GM20431 (cell line): ENCODE measurements around the gene ARL4A.
"Not testable (repeated sequence)": the region's sequence is repeated elsewhere in the genome, so short reads cannot be mapped to it uniquely, and the experiment has no call there.

Experiments used
- in situ Hi-C: fragments of 300-500 bp; cut with MseI, MboI; formaldehyde crosslinking; loops from one replicate; pipeline ENCODE4 v1.15.0; 2020; ENCODE audit warnings: low sequenced_read_pairs; ENCODE audit not compliant: unreplicated experiment

ARL4A gene

DNA sequence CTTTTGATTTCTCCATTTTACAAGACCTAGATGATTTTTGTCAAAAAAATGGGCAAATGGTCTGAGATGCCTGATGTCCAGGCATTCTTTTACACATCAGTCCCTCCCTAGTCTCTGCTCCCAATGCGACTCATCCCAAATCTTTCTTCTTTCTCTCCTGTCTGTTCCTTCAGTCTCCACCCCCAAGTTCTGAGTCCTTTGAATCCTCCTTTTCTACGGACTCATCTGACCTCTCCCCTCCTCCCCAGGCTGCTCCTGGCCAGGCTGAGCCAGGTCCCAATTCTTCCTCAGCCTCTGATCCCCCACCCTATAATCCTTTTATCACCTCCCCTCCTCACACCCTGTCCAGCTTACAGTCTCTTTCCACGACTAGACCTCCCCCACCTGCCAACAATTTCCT is 26.4 kb upstream of the ARL4A start:
- in situ Hi-C loops = loop anchor here (25.0 kb wide), 1 partner anchor 601 kb away; no protein-coding TSS in a partner anchor

DNA sequence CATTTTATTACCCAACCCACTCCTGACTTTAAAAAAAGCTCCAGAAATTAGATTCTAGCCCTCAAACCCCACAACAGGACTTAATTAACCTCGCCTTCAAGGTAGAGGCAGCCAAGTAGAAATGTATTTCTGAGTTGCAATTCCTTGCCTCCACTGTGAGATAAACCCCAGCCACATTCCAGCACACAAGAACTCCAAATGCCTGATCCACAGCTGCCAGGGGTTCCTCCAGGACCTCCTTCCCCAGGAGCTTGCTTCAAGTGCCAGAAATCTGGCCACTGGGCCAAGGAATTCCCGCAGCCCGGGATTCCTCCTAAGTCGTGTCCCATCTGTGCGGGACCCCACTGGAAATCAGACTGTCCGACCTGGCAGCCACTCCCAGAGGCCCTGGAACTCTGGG is 25.9 kb upstream of the ARL4A start:
- in situ Hi-C loops = loop anchor here (25.0 kb wide), 1 partner anchor 601 kb away; no protein-coding TSS in a partner anchor

DNA sequence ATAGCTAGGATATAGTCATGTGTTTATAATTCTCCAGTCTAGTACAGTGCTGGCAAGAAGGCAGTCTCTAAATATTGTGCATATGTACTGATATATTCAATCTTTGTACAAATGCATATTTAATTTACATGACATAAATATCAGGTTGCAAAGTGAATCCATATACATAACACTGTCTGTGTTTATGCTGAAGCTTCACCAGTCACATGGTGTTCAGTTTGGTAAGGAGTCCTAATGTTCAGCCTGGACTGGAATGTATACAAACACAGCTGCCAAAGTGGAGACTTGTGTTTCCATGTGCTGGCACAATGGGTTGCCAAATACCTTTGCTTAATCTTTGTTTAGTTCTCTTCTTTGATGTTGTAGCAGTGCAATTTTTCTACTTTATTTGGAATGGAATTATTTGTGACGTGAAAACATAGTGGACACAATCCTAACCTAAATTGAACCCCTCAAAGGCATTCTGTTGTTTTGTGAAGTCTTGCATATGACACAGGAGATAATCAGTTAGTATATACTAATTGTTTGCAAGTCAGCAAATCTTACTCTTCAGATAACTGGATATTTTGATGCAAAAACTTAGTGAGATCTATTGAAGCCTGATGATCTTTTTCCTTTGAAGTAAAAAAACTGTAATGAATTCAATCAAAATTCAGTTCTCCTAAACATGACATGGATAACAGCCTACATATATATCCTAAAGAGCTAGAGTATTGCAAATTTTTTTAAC is 17.3 kb upstream of the ARL4A start:
- in situ Hi-C loops = loop anchor here (25.0 kb wide), 1 partner anchor 592 kb away; no protein-coding TSS in a partner anchor

DNA sequence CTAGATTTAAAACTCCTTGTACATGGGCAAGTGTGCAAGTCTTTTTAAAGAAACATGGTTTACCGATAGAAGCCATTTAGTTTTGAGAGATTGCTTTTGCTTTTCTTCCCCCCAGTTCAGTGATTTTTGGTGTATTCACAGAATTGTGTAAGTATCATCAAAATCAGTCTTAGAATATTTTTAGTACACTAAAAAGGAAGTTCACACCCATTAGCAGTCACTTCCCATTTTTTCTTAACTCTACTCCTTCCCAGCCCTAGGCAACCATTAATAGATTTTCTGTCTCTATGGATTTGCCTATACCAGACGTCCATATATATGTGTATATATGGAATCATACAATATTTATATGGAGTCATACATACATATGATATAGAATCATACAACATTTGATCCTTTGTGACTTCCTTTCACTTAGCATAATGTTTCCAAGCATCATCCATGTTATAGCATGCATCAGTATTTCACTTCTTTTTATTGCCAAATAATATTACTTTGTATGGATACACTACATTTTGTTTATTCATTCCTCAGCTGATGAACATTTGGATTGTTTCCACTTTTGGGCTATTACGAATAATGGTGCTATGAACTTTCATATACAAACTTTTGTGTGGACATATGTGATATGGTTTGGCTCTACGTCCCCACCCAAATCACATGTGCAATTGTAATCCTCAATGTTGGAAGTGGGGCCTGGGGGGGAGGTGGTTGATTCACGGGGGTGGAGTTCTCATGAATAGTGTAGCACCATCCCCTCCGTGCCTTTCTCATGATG is 16.5 kb upstream of the ARL4A start:
- in situ Hi-C loops = loop anchor here (25.0 kb wide), 1 partner anchor 591 kb away; no protein-coding TSS in a partner anchor

DNA sequence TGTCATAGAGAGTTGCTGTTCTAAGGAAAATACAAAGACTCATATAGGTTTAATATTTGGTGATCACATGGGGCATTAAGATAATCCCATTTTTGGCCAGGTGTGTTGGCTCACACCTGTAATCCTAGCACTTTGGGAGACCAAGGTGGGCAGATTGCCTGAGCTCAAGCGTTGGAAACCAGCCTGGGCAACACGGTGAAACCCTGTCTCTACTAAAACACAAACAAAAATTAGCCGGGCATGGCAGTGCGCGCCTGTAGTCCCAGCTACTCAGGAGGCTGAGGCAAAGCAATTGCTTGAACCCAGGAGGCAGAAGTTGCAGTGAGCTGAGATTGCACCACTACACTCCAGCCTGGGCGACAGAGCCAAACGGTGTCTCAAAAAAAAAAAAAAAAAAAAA is 14.0 kb upstream of the ARL4A start:
- in situ Hi-C loops = loop anchor here (25.0 kb wide), 1 partner anchor 589 kb away; no protein-coding TSS in a partner anchor

DNA sequence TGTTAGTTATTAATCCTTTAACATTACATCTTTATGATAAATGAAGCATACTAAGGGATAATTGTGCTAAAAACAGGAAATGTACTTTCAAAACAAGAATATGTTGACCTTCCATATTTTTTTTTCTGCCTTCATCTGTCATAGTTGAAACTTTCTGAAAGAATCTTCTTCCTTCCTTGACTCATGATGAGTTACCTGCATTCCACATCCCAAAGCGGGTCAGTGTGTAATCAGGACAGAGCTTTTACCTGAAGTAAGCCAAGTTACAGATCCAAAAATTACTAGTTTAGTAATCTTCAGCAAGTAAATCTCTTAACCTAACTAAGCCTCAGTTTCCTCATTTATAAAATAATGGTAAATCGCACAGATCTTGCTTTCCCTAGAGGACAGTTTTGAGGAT is 13.4 kb upstream of the ARL4A start:
- in situ Hi-C loops = loop anchor here (25.0 kb wide), 1 partner anchor 588 kb away; no protein-coding TSS in a partner anchor

DNA sequence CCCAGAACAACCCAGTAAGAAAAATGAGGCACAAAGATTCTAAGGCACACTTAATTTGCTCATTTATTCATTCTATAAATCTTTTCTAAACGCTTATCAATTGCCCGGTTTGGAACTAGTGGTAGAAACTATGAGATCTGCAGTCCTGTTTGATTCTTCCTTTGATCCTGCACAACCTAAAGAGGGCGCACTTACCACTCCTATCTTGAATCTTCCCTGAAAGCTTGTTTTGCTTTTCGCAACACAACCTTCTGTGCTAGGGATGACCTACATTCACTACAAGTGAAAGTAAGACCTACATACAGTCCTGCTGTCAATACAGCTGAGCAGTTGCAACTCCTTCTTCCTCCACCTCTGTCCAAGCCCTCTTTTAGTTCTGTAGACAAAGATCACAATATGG is 12.6 kb upstream of the ARL4A start:
- in situ Hi-C loops = loop anchor here (25.0 kb wide), 1 partner anchor 587 kb away; no protein-coding TSS in a partner anchor

DNA sequence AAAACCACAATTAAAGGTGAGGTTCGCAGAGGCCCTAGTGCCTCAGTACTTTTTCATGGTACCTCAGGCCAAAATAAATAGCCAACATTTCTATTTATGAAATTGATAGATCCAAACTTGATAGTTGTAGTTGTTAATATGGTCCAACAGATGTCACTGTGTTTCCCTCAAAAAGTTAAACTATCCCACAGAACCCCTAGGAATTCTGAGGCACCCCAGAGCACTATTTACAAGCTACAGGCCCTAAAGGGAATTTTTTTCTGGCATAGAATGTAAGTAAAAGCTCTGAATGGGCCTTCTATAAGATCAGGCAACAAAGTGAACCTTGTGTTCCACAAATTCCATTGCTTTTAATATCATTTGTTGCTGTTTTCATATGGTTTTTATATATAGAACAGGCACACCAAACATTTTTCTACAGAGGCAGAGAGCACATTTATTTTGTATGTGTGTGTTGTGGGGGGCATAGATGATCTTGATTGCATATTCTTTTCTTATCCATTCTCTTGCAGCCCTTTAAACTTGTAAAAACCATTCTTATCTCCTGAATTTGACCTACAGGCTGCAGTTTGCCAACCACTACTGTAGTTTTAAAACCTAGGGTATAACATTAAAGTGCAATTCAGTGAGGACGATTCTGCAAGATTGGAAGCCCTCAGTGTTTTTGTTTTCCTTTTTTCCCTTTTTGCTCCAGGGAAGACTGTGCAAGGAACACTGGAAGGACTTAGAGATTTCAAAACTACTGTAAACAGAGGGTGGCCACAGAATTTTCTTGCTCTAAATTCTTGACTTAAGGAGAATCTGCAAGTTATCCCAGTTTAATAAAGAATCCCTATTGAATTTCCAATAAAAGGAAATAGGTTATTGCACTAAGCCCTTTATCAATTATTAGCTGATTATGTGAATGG is 3.5 kb upstream of the ARL4A start:
- in situ Hi-C loops = no loop called here

DNA sequence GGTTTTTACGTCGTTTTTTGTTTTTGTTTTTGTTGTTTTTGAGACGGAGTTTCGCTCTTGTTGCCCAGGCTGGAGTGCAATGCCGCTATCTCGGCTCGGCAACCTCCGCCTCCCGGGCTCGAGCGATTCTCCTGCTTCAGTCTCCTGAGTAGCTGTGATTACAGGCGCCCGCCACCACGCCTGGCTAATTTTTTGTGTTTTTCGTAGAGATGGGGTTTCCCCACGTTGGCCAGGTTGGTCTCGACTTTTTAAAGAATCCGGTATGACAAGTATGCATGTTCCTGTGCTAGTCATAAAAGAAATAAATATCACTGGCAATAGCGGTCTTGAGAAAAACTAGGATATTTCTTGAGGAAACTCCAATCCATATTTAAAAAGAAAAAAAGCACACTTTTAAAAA is 2.7 kb upstream of the ARL4A start:
- in situ Hi-C loops = no loop called here

DNA sequence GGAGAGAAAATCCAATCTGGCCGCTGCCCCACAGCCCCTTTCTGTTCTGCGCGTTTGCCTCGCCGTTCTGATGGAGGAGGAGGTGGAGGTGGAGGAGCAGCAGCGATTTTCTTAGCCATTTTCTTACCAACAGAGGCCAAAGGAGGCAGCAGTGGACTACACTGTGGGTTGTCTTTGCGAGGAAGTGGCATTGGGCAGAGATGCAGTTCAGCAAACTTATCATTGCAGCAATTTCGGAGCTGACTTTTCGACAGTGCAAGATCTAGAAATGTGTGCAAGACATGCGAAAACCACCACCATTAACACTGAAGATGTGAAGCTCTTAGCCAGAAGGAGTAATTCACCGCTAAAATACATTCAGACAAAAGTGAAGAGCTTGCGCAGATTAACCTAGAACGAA is 1.9 kb upstream of the ARL4A start:
- in situ Hi-C loops = no loop called here

DNA sequence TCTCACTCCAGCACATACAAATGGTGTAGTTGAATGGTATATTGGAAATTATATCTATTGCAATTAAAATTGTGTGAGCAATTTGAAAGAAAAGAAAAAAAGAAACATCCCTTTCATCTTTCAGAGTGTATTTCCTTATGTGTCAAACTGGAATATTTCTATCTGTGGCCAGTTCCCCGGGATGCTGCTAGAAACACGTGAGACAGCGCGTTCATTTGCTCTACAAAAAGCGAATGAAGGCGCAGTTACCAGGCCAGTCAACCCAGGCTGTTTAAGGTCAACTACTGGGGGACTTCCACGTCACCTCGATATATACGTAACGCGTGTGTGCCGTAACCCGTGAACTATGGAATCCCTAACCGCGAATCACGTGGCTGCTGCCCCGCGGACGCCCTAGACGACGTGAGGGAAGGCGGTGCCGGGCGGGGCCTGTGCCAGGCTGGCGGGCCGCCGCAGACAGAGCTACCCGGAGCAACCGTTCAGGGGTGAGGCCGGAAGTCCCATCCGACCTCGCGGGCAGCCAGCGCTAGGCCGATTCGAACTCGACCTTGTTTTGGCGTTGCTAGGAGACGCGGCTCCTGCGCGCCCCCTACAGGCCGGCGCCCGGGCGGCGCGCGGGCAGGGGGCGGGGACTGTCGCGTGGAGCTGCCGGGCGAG is 1.1 kb upstream of the ARL4A start:
- in situ Hi-C loops = no loop called here

DNA sequence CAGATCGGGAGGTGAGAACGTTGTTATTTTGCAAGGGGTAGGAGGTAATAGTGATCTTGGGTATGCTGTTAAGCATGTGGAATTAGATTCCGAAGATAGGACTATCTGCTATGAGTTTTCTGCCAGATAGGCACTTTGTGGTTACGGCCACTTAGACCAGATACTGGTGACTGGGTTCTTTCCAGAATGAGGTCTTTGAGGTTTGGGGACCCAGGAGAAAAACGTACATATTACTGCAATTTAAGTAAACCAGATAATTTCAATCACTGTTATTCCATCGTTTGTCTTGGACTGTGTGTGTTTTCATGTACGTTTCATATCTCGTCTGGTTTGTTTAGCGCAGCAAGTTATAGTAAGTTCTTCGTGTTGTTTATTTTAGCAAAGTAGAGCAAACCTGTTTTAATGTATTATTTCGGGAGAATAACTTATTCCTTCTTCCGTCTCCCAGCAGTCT is 312 bp downstream of the ARL4A start:
- in situ Hi-C loops = no loop called here

DNA sequence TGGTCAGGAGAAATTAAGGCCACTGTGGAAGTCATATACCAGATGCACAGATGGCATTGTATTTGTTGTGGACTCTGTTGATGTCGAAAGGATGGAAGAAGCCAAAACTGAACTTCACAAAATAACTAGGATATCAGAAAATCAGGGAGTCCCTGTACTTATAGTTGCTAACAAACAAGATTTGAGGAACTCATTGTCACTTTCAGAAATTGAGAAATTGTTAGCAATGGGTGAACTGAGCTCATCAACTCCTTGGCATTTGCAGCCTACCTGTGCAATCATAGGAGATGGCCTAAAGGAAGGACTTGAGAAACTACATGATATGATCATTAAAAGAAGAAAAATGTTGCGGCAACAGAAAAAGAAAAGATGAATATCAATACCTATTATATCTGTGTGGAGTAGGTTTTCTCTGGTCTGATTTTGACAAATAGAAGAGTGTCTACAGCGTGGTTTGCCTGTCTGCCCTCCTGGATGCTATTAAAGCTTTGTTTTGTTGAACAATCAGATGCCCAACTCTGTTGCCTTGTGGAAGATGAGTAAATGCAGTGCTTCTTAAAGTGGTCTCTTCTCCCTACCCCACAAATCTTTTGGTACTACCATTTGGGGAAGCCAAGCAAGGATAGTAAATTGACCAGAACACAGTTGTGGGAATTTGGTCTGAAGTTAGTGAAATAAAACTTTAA is 1.2 kb downstream of the ARL4A start:
- in situ Hi-C loops = not testable (repeated sequence)

DNA sequence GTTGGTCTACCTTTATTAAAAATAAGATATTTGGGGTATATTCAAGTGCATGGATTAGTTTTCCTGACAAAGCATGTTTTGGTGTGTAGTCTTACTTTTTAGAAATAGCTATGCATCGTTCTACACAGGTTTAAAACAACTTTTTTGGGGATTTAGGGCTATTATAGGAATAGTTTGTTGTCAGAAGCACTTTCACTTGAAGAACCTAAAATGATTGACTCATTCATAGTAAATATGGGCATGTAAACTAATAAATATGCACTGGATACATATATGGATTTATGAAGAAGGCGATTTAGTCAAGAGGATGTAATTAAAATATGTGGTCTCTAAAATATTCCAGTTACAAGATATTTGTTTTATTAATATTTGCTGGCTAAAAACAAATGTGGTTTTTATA is 2.0 kb downstream of the ARL4A start:
- in situ Hi-C loops = no loop called here

DNA sequence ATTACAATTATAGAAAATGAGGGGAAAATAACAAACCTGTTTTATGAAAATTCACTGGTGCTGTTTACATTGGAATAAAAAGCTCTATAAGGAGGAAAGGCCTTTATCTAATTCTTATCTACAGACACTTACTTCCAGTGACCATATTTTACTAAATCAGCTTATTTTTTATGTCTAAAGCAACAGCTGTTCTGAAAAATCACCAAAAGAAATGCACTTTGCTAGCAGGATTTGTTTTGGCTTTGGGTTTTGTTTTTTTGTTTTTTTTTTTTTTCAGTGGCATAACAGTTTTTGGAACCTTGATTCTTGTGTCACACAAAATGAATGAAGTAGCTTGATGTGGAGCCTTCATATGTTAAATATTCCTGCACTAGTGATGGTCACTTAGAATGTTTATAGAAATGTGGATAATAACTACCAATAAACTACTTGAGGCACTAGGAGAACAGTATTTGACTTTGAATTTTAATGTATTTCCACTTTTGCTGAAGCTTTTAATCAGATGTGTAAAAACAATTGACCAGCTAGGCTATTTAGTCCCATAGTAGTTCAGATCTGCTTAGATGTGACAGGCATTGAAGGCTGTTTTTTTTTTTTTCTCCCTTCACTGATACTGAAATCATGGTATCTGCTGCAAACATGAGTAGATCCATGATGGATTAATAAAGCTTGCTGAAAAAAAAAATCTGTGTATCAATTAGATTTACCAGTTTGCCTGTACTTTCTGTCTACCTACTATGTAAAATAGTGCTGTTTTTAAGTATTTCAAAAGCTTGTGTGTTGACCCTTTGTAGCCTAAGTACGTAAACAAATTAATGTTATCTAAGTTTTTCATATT is 2.8 kb downstream of the ARL4A start:
- in situ Hi-C loops = no loop called here

DNA sequence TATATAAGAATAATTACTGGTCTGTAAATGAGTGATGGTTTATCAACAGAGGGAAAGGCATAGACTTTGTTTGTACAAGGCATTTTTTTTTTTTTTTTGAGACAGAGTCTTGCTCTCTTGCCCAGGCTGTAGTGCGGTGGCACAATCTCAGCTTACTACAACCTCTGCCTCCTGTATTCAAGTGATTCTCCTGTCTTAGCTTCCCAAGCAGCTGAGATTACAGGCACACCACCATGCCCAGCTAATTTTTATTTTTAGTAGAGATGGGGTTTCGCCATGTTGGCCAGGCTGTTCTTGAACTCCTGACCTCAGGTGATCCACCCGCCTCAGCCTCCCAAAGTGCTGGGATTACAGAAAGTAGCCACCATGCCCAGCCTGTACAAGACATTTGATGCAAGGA is 4.0 kb downstream of the ARL4A start:
- in situ Hi-C loops = not testable (repeated sequence)

DNA sequence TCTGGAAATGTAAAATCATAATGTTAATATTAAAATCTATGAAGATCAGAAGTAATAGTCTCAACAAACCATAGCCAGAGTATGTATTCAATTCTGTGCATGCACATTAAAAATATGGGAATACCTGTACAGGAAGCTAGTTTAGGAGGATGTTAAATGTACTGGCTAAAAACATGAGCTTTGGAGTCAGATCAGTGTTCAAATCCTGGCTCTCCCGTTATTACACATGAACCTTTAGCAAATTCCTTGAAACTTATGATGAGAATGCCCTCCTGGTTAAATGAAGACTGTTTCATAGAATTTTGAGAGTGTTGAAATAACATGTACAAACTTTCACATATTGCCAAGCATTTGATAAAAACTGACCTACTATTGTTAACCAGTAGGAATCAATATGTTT is 4.6 kb downstream of the ARL4A start:
- in situ Hi-C loops = no loop called here
